HK-2 (cell line): ENCODE data around the gene METTL26.
A peak's percentile ranks its signal among the peaks of the same experiment; 100 is the strongest.

ENCODE experiments used
- DNase-seq: peaks from one replicate; pipeline ENCODE4 v3.0.0-alpha.2; 2018; ENCODE audit not compliant: unreplicated experiment

Gene METTL26

DNA sequence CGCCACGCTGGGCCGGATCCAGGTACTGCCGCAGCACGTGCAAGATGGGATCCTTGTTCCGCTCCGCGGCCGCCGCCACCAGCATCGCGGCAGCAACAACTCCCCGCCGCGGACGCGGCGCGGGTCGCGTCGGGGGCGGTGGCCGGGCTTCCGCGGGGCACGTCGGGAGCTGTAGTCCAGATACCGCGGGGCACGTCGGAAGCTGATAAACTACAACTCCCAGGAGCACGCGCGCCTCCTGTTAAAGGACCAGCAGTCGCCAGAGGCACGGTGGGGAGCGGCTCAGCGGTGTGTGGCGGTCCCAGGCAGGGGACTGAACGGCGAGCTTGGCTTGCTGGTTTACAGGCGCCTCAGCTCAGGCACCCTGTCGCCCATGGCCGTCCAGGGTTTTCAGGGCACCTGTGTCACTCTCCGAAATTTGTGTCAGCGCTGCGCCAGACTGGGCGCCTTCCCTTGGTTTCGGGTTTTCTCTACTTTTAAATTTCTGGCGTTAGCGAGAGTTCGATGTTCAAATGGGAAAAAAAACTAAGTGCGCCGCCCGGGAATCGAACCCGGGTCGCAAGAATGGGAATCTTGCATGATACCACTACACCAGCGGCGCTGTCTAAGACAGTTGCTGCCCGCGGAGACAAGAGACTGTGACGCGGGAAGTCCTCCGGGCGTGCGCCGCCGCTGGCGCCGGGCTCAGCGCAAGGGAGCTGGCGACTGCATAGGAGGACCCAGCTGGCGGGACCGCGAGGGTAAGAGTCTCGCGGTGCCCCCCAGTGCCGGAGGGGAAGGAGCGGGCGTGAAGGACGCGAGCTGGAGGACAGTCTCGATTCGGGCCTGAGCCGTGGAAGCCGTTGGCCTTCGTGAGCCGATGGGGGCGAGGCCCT, at the start of gene METTL26:
METTL26 (minus strand) TSS at position 100 of the 875 bp plus-strand sequence; CDS start at position 85, 15 bp downstream.
- peak; percentile 87 for DNase-seq

DNA sequence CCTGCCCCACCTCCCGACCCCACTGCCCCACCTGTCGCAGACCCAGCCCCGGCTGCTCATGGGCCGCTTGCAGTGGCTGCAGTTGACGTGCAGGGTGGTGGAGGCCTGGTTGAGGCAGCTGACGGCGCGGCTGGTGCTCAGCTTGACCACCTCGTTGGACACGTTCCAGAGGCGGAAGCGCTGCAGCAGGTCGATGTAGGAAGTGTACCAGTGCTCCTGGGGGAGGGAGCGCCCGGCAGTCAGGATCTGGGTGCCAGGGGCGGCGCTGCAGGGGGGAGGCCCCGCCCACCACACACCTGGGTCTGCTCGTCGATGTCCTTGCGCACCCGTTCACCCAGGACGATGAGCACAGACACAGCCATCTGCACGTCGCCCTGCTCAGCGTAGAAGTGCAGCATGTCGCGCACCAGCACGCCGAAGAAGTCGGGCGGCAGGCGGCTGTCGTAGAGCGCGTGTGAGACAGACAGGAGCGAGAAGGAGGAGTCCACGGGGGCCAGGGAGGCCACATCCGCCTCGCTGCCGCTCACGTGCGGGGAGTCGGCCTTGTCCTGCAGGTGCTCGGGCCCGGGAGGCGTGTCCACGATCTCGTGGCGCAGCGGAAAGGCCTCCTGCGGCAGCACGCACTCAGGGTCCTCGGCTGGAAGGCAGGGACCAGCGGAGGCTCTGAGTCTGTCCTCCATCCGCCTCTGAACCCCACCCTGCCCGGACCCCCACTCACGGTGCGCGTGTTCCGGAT, 49.0 kb upstream of the METTL26 start:
- no peak for DNase-seq

DNA sequence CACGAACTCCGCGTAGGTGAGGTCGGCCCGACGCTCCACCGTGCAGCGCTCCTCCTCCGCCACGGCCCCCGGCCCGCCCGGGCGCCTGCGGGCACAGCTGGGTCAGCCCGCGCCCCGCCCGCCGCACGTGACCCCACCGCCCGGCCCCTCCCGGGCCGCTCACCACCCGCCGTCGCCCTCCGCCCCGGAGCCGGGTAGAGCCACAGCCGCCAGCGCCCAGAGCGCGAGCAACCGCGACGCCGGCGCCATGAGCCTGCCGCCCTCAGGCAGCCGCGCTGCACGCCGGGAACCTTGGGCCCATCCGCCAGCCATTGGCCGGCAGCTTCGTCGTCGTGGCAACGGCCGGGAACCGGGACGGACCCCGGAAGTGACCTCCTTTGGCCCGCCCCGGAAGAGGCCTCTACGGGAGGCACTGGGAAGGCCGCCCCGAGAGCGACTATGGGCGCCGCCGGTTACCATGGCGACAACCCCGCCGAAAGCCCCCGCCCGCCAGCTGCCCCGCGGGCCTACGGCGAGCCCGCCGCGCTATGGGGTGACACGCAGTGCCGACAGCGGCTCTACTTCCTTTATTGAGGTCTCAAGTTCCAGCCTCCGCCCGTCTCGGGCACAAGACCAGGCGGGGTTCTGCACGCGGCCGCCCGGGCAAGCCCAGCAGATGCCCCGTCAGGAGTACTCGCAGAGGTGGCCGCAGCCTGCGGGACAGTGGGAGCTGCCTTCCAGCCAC, 48.1 kb upstream of the METTL26 start, which contains the start of gene JMJD8:
JMJD8 (minus strand) TSS at position 264 of the 724 bp plus-strand sequence; CDS start at position 249, 15 bp downstream.
- DNase-seq = peak; percentile 89

DNA sequence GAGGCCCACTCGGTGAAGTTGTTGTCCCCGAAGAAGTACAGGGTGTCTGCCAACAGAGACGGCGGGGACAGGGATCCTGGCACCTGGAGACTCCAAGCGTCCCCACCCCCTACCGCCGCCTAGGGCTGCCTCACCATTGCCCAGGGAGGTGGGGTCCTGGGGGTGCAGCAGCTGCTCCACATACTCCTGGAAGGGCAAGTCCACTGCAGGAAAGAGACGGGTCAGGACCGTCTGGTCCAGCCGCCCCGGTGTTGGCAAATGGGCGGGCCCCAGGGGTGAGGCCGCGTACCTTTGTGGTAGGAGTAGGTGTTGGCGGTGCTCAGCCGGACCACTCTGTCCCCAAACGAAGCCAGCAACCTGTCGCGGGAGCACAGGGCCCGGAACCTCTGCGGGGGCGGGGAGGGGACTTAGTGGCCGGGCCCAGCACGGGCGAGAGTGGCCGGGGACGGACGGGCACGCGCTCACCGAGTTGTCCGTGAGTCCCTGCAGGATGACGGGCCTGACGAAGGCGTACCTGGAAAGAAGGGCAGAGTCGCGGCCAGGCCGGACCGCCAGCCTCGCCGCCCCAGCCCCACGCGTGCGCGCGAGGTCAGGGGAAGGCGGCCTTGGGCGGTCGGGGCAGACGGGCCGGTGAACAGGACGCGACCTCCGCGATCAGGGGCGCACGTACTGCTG, 47.4 kb upstream of the METTL26 start:
- DNase-seq = no peak

DNA sequence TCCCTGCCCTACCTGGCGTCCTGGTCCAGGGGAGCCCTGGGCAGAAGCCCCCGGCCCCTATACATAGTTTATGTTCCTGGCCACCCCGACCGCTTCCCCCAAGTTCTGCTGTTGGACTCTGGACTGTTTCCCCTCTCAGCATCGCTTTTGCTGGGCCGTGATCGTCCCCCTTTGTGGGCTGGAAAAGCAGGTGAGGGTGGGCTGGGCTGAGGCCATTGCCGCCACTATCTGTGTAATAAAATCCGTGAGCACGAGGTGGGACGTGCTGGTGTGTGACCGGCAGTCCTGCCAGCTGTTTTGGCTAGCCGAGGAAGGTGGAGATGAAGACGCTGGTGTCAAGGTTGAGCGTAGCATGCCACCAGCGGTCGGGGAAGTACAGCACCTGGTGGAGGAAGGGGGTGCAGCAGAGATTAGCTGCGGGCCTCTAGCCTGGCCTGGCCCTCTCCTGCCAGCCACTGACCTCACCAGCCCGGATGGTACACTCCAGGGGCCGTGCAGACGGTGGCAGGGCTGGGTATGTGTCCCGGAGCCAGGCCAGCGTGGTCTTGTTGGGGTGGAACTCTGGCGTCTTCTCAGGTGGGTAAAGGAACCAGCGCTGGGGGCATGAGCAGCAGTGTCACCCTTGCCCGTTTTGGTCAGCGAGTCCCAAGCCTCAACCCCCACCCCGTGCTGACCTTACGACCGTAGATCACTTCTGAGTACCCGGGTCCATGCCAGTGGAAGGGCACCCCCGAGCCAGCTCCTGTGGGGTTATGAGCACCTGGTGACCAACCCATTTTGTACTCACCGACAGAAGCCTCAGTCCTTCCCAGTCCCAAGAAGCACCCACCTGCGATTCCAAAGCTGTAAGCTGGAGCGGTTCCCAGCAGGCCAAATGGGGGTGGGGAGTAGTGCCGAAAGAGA, 46.6 kb upstream of the METTL26 start:
- DNase-seq = no peak

DNA sequence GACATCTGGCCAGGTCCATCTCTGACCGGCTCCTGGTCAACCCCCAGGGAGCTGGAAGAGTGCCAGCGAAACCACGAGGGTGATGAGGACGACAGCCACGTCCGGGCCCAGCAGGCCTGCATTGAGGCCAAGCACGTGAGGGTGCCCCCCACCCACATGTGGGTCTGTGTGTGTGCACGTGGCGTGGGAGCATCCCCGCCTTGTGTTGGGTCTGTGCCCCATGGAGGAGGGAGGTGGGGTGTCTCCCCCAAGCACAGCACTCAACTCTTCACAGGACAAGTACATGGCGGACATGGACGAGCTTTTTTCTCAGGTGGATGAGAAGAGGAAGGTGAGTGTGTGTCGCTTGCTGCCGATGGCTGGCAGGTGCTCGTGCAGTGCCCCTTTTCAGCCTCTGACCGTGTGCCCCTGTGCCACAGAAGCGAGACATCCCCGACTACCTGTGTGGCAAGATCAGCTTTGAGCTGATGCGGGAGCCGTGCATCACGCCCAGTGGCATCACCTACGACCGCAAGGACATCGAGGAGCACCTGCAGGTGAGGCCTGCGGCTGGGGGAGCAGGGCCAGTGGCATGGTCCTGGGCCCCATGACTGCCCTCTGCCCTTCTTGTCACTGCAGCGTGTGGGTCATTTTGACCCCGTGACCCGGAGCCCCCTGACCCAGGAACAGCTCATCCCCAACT, 45.8 kb upstream of the METTL26 start:
- no peak for DNase-seq

DNA sequence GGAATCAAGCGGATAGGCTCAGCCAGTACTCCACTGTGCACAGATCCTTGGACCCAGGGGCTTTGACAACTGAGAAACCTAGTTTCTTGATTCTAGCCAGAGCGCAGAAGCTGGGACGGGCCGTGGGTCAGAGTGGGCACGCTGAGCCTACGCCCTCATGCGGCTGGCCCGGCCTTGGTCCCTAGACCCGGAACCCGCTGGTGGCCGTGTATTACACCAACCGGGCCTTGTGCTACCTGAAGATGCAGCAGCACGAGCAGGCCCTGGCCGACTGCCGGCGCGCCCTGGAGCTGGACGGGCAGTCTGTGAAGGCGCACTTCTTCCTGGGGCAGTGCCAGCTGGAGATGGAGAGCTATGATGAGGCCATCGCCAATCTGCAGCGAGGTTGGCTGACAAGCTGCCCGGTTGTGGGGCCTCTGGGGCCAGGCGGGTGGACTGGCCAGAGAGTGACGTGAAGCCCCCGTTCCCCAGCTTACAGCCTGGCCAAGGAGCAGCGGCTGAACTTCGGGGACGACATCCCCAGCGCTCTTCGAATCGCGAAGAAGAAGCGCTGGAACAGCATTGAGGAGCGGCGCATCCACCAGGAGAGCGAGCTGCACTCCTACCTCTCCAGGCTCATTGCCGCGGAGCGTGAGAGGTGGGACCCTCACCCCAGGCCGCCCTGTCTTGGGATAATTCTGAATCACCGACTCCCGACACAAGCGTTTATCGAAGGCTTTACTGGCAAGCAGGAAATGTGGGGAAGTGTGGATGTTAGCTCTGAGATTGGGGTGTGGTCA, 45.1 kb upstream of the METTL26 start:
- peak; percentile 45 for DNase-seq

DNA sequence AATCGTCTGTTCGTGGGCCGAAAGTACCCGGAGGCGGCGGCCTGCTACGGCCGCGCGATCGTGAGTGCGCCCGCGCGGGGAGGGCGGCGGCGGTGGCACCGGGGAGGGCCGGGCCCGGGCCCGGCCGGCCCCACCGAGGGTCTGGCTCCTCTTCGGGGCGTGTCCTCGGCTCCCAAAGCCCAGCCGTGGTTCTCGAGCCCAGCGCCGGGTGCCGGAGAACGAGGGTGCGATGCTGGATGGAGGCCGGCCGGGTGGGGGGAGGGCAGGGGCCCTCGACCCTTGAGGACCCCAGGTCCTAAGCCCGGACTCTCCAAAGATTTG, 44.5 kb upstream of the METTL26 start:
- no peak for DNase-seq

DNA sequence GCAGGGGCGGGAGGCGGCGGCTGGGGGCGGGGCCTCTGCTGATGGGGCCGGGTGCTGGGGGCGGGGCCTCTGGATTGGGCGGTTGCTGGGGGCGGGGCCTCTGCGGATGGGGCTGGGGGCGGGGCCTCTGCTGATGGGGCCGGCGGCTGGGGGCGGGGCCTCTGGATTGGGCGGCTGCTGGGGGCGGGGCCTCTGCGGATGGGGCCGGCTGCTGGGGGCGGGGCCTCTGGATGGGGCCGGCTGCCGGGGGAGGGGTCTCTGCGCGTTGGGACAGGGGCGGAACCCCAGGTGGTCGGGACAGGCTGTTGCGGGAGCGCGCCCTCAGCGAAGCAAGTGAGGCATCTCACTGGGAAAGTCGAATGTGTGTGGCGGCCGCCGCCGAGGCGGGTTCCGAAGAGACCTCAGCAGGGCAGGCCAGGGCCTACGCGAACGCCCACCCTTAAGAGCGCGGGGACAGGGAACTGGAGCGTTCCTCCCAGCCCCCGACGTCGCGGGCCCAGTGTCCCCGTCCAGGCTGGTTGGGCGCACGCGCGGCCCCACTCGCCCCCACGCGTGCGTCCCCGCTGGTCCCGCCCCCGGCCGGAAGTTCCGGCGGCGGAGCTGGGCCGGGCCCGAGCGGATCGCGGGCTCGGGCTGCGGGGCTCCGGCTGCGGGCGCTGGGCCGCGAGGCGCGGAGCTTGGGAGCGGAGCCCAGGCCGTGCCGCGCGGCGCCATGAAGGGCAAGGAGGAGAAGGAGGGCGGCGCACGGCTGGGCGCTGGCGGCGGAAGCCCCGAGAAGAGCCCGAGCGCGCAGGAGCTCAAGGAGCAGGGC, 43.9 kb upstream of the METTL26 start, which contains the start of gene STUB1:
STUB1 (plus strand) TSS at position 597 of the 811 bp plus-strand sequence; CDS start at position 713, 116 bp downstream.
- DNase-seq = peak; percentile 92

DNA sequence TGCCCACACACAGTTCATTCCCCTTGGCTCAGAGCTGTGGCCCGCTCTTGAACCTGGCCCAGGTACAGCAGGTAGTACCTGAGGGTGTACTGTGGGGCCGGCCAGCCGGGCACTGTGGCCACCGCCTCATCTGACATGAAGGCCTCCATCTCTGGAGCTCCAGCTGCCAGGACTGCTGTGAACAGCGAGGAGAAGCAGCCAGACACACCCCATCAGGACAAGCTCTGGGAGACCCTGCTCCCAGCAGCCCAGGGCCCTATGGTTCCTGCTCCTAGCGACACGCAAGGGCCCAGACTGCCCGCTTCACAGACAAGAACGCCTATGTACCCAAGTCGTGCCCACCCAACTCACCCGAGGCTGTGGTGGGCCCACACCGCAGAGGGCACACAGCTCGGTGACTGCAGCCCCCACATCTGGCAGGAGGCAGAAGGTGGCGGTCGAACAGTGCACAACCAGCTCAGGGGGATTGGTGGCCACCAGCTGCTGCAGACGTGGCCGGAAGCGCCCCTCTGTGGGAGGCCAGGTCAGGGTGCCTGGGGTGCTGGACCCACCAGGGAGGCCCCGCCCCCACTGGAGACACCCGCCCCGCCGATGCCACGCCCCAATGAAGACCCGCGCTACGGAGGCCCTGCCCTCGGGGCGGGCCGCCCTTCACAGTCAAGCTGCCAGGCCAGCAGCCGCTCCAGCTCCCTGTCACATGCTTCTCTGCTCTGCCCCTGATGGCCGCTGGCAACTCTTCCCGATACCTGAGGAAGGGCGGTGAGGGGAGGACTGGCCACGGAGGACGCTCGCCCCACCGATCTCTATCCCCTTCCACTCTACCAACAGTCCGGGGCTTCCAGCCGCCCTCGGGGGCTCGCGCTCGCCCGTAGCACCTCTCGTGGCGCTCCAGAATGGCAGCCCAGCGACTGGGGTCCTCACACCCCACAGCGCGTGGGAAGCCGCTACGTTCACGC, 43.0 kb upstream of the METTL26 start:
- peak; percentile 55 for DNase-seq

DNA sequence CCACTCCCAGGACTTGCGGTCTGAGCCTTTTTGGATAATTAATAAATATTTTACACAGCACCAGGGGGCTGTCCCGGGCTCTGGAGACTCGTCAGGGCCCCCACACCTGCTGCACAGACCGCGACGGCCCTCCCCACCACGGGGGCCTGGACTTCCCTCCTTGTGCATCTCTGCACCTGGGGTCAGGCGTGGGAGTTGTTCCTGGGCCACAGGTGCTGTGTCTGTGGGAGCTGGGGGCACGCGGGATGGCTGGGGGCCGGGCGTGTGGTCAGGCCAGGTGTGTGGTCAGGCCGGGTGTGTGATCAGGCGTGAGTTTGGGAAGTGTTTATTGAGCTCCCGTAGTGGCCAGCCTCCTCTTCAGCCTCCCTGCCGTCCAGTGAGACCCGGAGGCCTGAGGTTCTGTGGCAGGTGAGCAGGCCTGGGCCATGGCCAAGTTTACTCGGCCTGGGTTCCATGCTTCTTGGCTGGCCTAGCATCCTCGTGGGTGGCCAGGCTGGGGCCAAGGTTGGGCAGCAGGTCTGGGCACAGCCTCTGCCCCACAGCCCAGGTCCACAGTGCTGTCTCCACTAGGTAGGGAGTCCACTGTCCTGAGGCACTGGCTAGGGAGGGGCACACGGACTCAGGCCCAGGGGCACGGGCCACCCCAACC, 42.2 kb upstream of the METTL26 start:
- no peak for DNase-seq

DNA sequence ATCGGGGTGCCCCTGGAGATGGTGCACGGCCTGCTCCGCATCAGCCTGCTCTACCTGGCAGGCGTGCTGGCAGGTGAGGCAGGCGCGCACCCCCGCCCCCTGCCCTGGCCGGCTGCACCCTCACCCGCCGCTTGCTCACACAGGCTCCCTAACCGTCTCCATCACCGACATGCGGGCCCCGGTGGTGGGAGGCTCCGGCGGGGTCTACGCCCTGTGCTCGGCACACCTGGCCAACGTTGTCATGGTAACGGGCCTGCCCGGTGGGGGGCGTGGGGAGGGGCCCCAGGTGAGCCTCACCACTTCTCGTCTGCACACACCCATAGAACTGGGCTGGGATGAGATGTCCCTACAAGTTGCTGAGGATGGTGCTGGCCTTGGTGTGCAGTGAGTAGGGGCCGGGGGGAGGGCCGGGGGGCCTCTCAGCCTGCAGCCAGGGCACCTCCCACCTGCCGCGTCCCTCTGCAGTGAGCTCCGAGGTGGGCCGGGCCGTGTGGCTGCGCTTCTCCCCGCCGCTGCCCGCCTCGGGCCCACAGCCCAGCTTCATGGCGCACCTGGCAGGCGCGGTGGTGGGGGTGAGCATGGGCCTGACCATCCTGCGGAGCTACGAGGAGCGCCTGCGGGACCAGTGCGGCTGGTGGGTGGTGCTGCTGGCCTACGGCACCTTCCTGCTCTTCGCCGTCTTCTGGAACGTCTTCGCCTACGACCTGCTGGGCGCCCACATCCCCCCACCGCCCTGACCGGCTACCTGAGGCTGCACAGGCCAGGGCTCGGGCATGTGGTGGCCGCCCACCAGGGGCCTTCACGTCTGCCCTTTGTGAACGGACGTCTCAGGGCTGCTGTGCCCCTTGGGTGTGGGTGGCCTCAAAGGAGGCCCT, 41.4 kb upstream of the METTL26 start:
- no peak for DNase-seq

DNA sequence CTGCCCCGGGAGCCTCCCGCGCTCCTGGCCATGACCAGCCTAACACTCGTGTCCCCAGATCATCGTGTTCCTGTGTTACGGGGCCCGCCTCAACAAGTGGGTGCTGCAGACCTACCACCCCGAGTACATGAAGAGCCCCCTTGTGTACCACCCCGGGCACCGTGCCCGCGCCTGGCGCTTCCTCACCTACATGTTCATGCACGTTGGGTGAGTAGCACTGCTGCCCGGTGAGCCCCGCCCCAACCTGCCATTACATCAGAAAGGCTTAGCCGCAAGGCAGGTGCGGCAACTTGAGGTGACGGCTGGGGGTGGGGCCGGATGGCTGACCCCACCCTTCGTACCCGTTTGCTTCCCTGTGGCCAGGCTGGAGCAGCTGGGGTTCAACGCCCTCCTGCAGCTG, 40.8 kb upstream of the METTL26 start:
- no peak for DNase-seq

DNA sequence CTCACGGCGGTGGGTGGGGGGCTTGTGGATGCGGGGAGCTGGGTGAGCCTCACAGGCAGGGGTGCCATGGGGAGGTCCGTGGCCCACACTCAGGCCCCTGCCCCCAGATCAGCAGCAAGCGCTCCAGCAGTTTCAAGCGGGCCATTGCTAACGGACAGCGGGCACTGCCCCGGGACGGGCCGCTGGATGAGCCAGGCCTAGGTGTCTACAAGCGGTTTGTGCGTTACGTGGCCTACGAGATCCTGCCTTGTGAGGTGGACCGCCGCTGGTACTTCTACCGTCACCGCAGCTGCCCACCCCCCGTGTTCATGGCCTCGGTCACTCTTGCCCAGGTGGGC, 40.4 kb upstream of the METTL26 start:
- no peak for DNase-seq

DNA sequence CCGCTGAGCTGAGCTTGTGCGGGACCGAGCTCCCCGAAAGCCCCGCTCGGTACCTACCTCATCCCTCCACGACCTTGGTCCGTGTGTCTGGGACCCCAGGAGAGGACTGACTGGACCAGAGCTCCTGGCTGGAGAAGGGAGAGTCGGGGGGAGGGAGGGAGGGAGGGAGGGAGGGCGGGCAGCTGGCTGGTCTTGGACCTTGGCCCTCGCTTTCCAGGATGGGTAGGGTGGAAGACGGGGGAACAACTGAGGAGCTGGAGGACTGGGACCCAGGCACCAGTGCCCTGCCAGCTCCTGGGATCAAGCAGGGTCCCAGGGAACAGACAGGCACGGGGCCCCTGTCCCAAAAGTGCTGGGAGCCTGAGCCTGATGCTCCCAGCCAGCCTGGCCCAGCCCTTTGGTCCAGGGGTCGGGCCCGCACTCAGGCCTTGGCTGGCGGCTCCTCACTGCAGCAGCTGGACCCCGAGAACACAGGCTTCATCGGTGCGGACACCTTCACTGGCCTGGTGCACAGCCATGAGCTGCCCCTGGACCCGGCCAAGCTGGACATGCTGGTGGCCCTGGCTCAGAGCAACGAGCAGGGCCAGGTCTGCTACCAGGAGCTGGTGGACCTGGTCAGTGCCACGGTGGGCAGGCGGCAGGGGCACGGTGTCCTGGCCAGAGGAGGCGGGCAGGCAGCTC, 39.9 kb upstream of the METTL26 start:
- no peak for DNase-seq
